ENCODE results near the gene RNU6-1. TPM values are rescaled to one million over a fixed set of nuclear protein-coding genes. Genes with fewer than 3 reads are reported as not detected.

The RNU6-1 gene
- total and polyA plus RNA-seq, 12 donors = not detected

- Histone ChIP-seq H3K4me1 (peaks cover 0 to 7% (median 0%) of the 10 kb centered on the region in 9 donors), H3K9me3 (peaks cover 0 to 20% (median 7%) of the 10 kb centered on the region in 11 donors), H3K4me3 (no peak overlapping the region), H3K36me3 (peaks cover 0 to 5% (median 0%) of the 10 kb centered on the region in 9 donors), H3K27ac (no peak overlapping the region), H3K27me3 (peaks cover 13 to 52% (median 44%) of the 10 kb centered on the region in 7 donors)
- WGBS, 2 donors = 76 to 85% methylated on average over 5 of the region's 5 CpGs
- TF ChIP-seq, protein P1, sequence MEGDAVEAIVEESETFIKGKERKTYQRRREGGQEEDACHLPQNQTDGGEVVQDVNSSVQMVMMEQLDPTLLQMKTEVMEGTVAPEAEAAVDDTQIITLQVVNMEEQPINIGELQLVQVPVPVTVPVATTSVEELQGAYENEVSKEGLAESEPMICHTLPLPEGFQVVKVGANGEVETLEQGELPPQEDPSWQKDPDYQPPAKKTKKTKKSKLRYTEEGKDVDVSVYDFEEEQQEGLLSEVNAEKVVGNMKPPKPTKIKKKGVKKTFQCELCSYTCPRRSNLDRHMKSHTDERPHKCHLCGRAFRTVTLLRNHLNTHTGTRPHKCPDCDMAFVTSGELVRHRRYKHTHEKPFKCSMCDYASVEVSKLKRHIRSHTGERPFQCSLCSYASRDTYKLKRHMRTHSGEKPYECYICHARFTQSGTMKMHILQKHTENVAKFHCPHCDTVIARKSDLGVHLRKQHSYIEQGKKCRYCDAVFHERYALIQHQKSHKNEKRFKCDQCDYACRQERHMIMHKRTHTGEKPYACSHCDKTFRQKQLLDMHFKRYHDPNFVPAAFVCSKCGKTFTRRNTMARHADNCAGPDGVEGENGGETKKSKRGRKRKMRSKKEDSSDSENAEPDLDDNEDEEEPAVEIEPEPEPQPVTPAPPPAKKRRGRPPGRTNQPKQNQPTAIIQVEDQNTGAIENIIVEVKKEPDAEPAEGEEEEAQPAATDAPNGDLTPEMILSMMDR (IDR thresholded peaks at IDR 0.05) = no peak
- intact Hi-C loops (cut with DNase I) = no loop called here
- DNase-seq (no peak), ATAC-seq (no peak)
These were observed 24.7 kb downstream of the RNU6-1 start for GRCh38 chr15:67815036-67815592.

GRCh38 chr15:67813104-67813634 is 26.7 kb downstream of the RNU6-1 start:
- H3K36me3 ChIP-seq = peaks cover 0 to 13% (median 0%) of the 10 kb centered on the region in 9 donors
- H3K27me3 ChIP-seq = peaks cover 0 to 32% (median 25%) of the 10 kb centered on the region in 7 donors
- WGBS, 2 donors = 85 to 89% methylated on average over 3 of the region's 3 CpGs
- no peaks in the 10 kb centered on the region for H3K4me1 ChIP-seq
- no peak overlapping the region for H3K4me3 ChIP-seq
- no peak overlapping the region for H3K27ac ChIP-seq
- peaks cover 0 to 20% (median 7%) of the 10 kb centered on the region in 11 donors for H3K9me3 ChIP-seq
- intact Hi-C loops (cut with DNase I) = no loop called here
- DNase-seq = no peak
- no peak for ATAC-seq
- TF ChIP-seq, protein P1 (IDR thresholded peaks at IDR 0.05) = no peak

DNA sequence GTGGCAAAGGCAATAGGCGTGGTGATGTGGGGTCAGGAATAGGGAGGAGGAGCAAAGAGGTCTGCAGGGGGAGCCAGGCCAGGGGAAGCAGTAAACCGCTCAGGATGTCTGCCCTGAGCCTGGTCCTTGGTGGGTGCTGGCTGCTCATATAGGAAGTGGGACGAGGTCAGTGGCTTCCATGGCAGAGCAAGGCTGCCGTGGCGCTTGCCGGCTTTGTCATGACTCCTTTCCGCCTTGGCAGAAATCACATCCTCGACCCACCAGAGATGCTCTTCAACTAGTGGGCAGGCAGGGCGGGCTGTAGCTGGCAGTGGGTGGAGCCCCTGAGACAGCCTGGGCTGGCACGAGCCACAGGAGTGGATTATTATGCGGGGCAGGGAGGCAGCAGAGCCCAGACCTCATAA is 27.6 kb downstream of the RNU6-1 start:
- Histone ChIP-seq H3K36me3 (peaks cover 0 to 13% (median 0%) of the 10 kb centered on the region in 9 donors), H3K9me3 (peaks cover 0 to 20% (median 7%) of the 10 kb centered on the region in 11 donors), H3K27me3 (peaks cover 0 to 23% (median 16%) of the 10 kb centered on the region in 7 donors), H3K27ac (no peak overlapping the region), H3K4me3 (no peak overlapping the region), H3K4me1 (no peaks in the 10 kb centered on the region)
- DNase-seq (no peak), ATAC-seq (no peak)
- intact Hi-C loops (cut with DNase I) = no loop called here
- TF ChIP-seq, protein P1 (IDR thresholded peaks at IDR 0.05) = no peak
- WGBS, 2 donors = 76 to 78% methylated on average over 11 of the region's 11 CpGs

DNA sequence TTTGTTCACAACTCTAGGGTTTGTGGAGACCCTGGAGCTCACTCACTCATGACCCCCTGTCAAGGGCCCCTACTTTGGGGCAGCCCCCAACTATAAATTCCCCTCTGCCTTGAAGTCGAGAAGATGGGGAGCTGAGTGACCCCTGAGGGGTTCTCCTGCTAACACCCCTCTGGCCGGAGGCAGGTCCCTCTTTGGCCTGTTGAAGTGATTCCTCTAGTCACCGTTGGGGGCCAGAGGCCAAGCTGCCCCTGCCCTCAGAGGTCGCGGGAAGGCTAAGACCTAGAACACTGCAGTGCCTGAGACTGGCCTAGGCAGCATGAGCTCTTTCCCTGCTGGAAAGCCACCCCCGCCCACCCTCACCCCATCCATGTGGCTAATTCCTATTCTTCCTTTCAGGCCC is 30.0 kb downstream of the RNU6-1 start:
- Histone ChIP-seq H3K36me3 (peaks cover 0 to 24% (median 0%) of the 10 kb centered on the region in 9 donors), H3K4me3 (no peak overlapping the region), H3K9me3 (peaks cover 0 to 1% (median 0%) of the 10 kb centered on the region in 11 donors), H3K27ac (no peak overlapping the region), H3K27me3 (peaks cover 0 to under 1% (median 0%) of the 10 kb centered on the region in 7 donors), H3K4me1 (peaks cover 0 to 4% (median 0%) of the 10 kb centered on the region in 9 donors)
- DNase-seq (no peak), ATAC-seq (no peak)
- TF ChIP-seq, protein P1 (IDR thresholded peaks at IDR 0.05) = no peak
- WGBS, 2 donors = 84 to 95% methylated on average over 6 of the region's 6 CpGs
- intact Hi-C loops (cut with DNase I) = no loop called here

Data from heart right ventricle (tissue), 16 donors.